GM23338 (cell line): ENCODE results near the gene USH2A. TPM values are rescaled to one million over a fixed set of nuclear protein-coding genes. Genes with fewer than 3 reads are reported as not detected.

Experiments used
- ATAC-seq: fragments of 200-7000 bp; cut with Tn5 transposase; 3 replicates; pipeline ENCODE4 v1.9.1; 2020
- DNase-seq: peaks from one replicate; pipeline ENCODE4 v3.0.0-alpha.2; 2015; ENCODE audit warnings: low spot score
- H2AFZ ChIP-seq: fragments of 200-600 bp; sonication (generic); 2 replicates; pipeline ENCODE4 v1.8.0; 2016; ENCODE audit warnings: antibody characterized with exemption, mild to moderate bottlenecking, moderate library complexity
- H3F3A ChIP-seq: fragments of 200-600 bp; sonication (generic); replicated peaks from 2 replicates; pipeline ENCODE4 v1.8.0; 2017; ENCODE audit warnings: antibody characterized with exemption, mixed run types, low read depth
- H3K27ac ChIP-seq: fragments of 200-600 bp; sonication (generic); 2 replicates; pipeline ENCODE4 v1.6.1; 2016; ENCODE audit warnings: low read depth
- H3K27me3 ChIP-seq: fragments of 200-600 bp; sonication (generic); 2 replicates; pipeline ENCODE4 v1.8.0; 2016; ENCODE audit warnings: mild to moderate bottlenecking, mixed run types, moderate library complexity; ENCODE audit not compliant: insufficient read depth
- H3K36me3 ChIP-seq: fragments of 200-600 bp; sonication (generic); 2 replicates; pipeline ENCODE4 v1.8.0; 2016; ENCODE audit warnings: mild to moderate bottlenecking; ENCODE audit not compliant: insufficient read depth
- H3K4me1 ChIP-seq: fragments of 200-600 bp; sonication (generic); 2 replicates; pipeline ENCODE4 v1.8.0; 2016; ENCODE audit warnings: mild to moderate bottlenecking, moderate library complexity; ENCODE audit not compliant: insufficient read depth
- H3K4me2 ChIP-seq: fragments of 200-600 bp; sonication (generic); 2 replicates; pipeline ENCODE4 v1.7.1; 2017; ENCODE audit warnings: mixed run types
- H3K4me3 ChIP-seq: fragments of 200-600 bp; sonication (generic); 2 replicates; pipeline ENCODE4 v1.6.1; 2016; ENCODE audit warnings: mixed run types
- H3K79me2 ChIP-seq: fragments of 200-600 bp; sonication (generic); replicated peaks from 2 replicates; pipeline ENCODE4 v1.8.0; 2017; ENCODE audit warnings: mild to moderate bottlenecking; ENCODE audit not compliant: insufficient read depth
- H3K9me2 ChIP-seq: fragments of 200-600 bp; sonication (generic); 2 replicates; pipeline ENCODE4 v1.8.0; 2017; ENCODE audit not compliant: insufficient read depth
- H4K20me1 ChIP-seq: fragments of 200-600 bp; sonication (generic); replicated peaks from 2 replicates; pipeline ENCODE4 v1.8.0; 2017; ENCODE audit warnings: mild to moderate bottlenecking; ENCODE audit not compliant: insufficient read depth
- H3K27ac Mint-ChIP-seq: 2 replicates; pipeline ENCODE4 v1.8.0; 2020; ENCODE audit warnings: inconsistent platforms, mild to moderate bottlenecking, moderate library complexity, mixed read lengths
- H3K27me3 Mint-ChIP-seq: 3 replicates; pipeline ENCODE4 v1.8.0; 2022; ENCODE audit warnings: low read depth, mild to moderate bottlenecking, moderate library complexity, mixed read lengths, inconsistent platforms; ENCODE audit not compliant: insufficient read depth, poor library complexity
- H3K36me3 Mint-ChIP-seq: 3 replicates; pipeline ENCODE4 v1.8.0; 2021; ENCODE audit warnings: low read depth, mild to moderate bottlenecking, inconsistent platforms, moderate library complexity, mixed read lengths
- H3K4me1 Mint-ChIP-seq: 3 replicates; pipeline ENCODE4 v1.8.0; 2020; ENCODE audit warnings: mild to moderate bottlenecking, inconsistent platforms, mixed read lengths
- H3K4me3 Mint-ChIP-seq: 3 replicates; pipeline ENCODE4 v1.8.0; 2021; ENCODE audit warnings: moderate library complexity, mild to moderate bottlenecking, inconsistent platforms, mixed read lengths
- H3K9me3 Mint-ChIP-seq: 3 replicates; pipeline ENCODE4 v1.8.0; 2020; ENCODE audit warnings: moderate library complexity, mild to moderate bottlenecking, inconsistent platforms, mixed read lengths
- JUNB ChIP-seq: IDR thresholded peaks from one replicate; pipeline ENCODE4 v1.6.1; 2016; ENCODE audit warnings: antibody characterized with exemption; ENCODE audit not compliant: unreplicated experiment
- ZNF114 ChIP-seq: fragments of 250-450 bp; sonication (Bioruptor Pico); IDR thresholded peaks from 2 replicates; pipeline ENCODE4 v1.5.0; 2020; ENCODE audit warnings: mild to moderate bottlenecking, moderate library complexity
- ZNF462 ChIP-seq: fragments of 250-450 bp; sonication (Bioruptor Pico); IDR thresholded peaks from 2 replicates; pipeline ENCODE4 v1.5.0; 2020; ENCODE audit warnings: mild to moderate bottlenecking, moderate library complexity
- polyA plus RNA-seq: library from polyadenylated mRNA; unstranded; fragments of >200 nt; fragmentation: Nextera tagmentation; extraction: Ambion mirVana; gene quantifications from 2 replicates; pipeline ENCODE4 v1.2.1, GENCODE V29; 2016
- total RNA-seq: library from RNA; depleted of rRNA; stranded (reverse); fragments of >200 nt; shearing (Covaris generic); gene quantifications from 2 replicates; pipeline ENCODE4 v1.2.3, GENCODE V29; 2014
- TF ChIP-seq, protein P1 (sequence below): IDR thresholded peaks from one replicate; pipeline ENCODE4 v1.6.1; 2018; ENCODE audit warnings: antibody characterized with exemption; ENCODE audit not compliant: unreplicated experiment

USH2A gene
- total and polyA plus RNA-seq, 2 experiments from 2014 or later: 0.03 TPM

- no peak for TF ChIP-seq ZNF462 (CRISPR knock-in tag)
- TF ChIP-seq JUNB: no peak
- TF ChIP-seq ZNF114 (CRISPR knock-in tag): no peak
- TF ChIP-seq, protein P1, sequence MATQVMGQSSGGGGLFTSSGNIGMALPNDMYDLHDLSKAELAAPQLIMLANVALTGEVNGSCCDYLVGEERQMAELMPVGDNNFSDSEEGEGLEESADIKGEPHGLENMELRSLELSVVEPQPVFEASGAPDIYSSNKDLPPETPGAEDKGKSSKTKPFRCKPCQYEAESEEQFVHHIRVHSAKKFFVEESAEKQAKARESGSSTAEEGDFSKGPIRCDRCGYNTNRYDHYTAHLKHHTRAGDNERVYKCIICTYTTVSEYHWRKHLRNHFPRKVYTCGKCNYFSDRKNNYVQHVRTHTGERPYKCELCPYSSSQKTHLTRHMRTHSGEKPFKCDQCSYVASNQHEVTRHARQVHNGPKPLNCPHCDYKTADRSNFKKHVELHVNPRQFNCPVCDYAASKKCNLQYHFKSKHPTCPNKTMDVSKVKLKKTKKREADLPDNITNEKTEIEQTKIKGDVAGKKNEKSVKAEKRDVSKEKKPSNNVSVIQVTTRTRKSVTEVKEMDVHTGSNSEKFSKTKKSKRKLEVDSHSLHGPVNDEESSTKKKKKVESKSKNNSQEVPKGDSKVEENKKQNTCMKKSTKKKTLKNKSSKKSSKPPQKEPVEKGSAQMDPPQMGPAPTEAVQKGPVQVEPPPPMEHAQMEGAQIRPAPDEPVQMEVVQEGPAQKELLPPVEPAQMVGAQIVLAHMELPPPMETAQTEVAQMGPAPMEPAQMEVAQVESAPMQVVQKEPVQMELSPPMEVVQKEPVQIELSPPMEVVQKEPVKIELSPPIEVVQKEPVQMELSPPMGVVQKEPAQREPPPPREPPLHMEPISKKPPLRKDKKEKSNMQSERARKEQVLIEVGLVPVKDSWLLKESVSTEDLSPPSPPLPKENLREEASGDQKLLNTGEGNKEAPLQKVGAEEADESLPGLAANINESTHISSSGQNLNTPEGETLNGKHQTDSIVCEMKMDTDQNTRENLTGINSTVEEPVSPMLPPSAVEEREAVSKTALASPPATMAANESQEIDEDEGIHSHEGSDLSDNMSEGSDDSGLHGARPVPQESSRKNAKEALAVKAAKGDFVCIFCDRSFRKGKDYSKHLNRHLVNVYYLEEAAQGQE: no peak
These were observed 214.1 kb downstream of the USH2A start (continued) for GRCh38 chr1:216209125-216209524.

DNA sequence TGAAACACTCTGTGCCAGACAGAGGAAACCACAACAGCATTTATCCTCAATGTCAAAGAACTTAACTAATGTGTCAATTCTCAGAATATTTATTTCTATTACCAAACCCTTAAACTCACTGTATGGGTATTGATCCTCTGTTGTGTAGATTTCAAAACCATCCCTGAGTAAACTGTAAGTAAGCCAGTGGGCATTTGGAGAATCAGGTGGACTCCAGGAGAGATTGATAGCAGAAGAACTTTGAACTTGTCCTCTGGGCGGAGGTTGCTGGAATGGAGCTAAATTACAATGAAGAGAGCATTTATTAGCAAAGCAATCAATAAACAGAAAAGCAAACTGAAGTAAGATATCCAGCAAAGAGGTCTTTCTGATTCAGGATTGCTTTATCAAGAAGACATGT, 216.1 kb downstream of the USH2A start:
- Histone ChIP-seq H3F3A (no peaks in the 10 kb centered on the region), H3K4me2 (no peak overlapping the region), H3K27me3 (no peaks in the 10 kb centered on the region), H3K4me3 (no peak overlapping the region), H3K36me3 (no peaks in the 10 kb centered on the region), H3K9me2 (no peaks in the 10 kb centered on the region), H3K4me1 (no peaks in the 10 kb centered on the region), H3K79me2 (no peaks in the 10 kb centered on the region), H3K27ac (no peak overlapping the region), H2AFZ (no peak overlapping the region), H4K20me1 (no peaks in the 10 kb centered on the region)
- H3K9me3 Mint-ChIP-seq: no peaks in the 10 kb centered on the region
- ATAC-seq (no peak), DNase-seq (no peak)
- H3K27me3 Mint-ChIP-seq: no peaks in the 10 kb centered on the region
- H3K27ac Mint-ChIP-seq: no peak overlapping the region
- H3K4me3 Mint-ChIP-seq: no peak overlapping the region
- H3K36me3 Mint-ChIP-seq: no peaks in the 10 kb centered on the region
- H3K4me1 Mint-ChIP-seq: no peaks in the 10 kb centered on the region
- TF ChIP-seq, protein P1: no peak
